Measurements from ENCODE around the gene TATDN2.

Gene TATDN2

DNA sequence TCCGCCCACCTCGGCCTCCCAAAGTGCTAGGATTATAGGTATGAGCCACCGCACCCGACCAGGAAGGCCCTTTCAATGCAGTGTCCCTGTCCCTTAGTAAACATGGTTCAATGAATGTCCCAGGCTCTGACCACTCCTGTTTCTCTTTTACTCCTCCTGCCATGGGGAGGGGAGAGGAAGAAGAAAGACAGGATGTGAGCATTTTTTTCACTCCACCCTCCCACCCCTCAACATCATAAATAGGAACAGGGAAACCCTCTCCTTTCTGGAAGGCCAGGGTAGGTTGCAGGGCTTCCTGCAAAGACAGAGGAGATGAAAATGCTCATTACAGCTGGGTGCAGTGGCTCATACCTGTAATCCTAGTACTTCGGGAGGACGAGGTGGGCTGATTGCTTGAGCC, 7.5 kb upstream of the TATDN2 start:
- Histone ChIP-seq H2BK15ac (ENCODE audit: low read length) (no peak overlapping the region), H3K4me2 (ENCODE audit: insufficient read depth, low read length, poor library complexity, severe bottlenecking) (no peak overlapping the region), H4K8ac (ENCODE audit: low read depth, low read length) (no peak overlapping the region), H4K91ac (ENCODE audit: low read depth, low read length, poor library complexity) (no peak overlapping the region), H3K4me1 (ENCODE audit: control insufficient read depth in 2 of 2, insufficient read depth in 1 of 2, low read depth in 1 of 2, low read length in 2 of 2) (no peaks in the 10 kb centered on the region), H3K14ac (ENCODE audit: low read length) (no peak overlapping the region), H3K27me3 (ENCODE audit: control insufficient read depth in 3 of 3, insufficient read depth in 3 of 3, low read depth in 1 of 3, low read length in 3 of 3) (no peaks in the 10 kb centered on the region), H3K9ac (ENCODE audit: low read depth, low read length, poor library complexity) (no peak overlapping the region), H3K4ac (ENCODE audit: low read length) (no peak overlapping the region), H3K18ac (ENCODE audit: low read length) (no peak overlapping the region), H3K27ac (replicated peaks; ENCODE audit: low read length) (no peak overlapping the region), H3K9me3 (replicated peaks in 1 of 2; ENCODE audit: control insufficient read depth in 2 of 2, insufficient read depth in 1 of 2, low read depth in 1 of 2, low read length in 2 of 2) (peaks cover 4 to 15% of the 10 kb centered on the region in 2 donors), H2BK120ac (ENCODE audit: low read depth, low read length) (no peak overlapping the region), H3K36me3 (replicated peaks in 1 of 2; ENCODE audit: control insufficient read depth in 2 of 2, insufficient read depth in 2 of 2, low read length in 2 of 2) (no peaks in the 10 kb centered on the region), H2AFZ (ENCODE audit: low read length) (no peak overlapping the region), H3K4me3 (ENCODE audit: low read length in 2 of 2) (no peak overlapping the region), H2BK5ac (ENCODE audit: low read length) (no peak overlapping the region), H2BK12ac (ENCODE audit: low read length) (no peak overlapping the region), H3K79me1 (ENCODE audit: low read depth, low read length) (no peaks in the 10 kb centered on the region), H3K23ac (ENCODE audit: low read depth, low read length, poor library complexity) (no peak overlapping the region), H2AK5ac (ENCODE audit: low read depth, low read length) (no peak overlapping the region)
- WGBS, 2 donors (ENCODE audit: extremely low coverage in 2 of 2, insufficient read length in 2 of 2, insufficient replicate concordance in 1 of 2): no CpG with 5 or more reads among the region's 6 CpGs
- DNase-seq (ENCODE audit: low spot score): no peak

DNA sequence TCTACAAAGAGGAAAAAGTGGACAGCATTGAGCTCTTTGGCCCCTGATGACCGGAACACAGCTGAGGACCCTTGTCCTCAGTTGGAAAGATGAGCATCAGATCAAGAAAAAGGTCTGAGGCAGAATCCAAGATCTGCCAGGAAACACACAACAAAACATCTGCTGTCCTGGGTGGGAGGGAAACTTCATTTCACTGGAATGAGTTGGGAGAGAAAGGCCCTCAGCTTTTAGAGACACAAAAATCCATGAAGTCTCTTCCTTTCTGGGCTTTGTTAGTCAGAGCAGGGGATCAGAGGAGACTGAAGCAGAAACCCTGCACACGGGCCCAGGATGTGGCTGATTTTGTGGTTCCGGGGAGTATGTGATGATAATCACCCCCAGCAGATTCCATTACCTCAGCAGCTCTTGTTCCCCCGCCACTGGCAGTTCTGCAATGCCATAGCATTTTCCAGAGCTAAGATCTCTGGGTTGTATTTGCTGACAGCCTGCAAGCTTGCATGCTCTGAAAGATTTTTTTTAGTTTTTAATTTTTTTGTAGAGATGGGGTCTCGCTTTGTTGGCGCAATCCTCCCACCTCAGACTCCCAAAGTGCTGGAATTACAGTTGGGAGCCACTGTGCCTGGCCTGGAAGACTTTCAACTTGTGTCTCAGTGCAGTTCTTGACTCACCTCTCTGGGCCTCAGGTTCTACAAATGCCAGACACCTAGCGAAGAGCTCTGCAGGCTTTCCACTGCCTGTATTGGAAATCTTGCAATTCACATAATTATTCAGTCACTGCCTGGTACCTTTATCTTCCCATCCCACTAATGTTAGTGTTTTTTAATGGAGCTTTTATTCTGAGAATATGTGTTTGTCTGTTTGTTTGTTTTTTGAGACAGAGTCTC, 5.8 kb upstream of the TATDN2 start:
- H4K8ac ChIP-seq (ENCODE audit: low read depth, low read length): no peak overlapping the region
- no peak overlapping the region for H2BK12ac ChIP-seq (ENCODE audit: low read length)
- no peak overlapping the region for H3K4me3 ChIP-seq (ENCODE audit: low read length in 2 of 2)
- H2AFZ ChIP-seq (ENCODE audit: low read length): peak overlapping the region; percentile 53
- no peak overlapping the region for H3K14ac ChIP-seq (ENCODE audit: low read length)
- no peak overlapping the region for H3K18ac ChIP-seq (ENCODE audit: low read length)
- no peaks in the 10 kb centered on the region for H3K27me3 ChIP-seq (ENCODE audit: control insufficient read depth in 3 of 3, insufficient read depth in 3 of 3, low read depth in 1 of 3, low read length in 3 of 3)
- peaks cover 3 to 15% of the 10 kb centered on the region in 2 donors for H3K9me3 ChIP-seq (replicated peaks in 1 of 2; ENCODE audit: control insufficient read depth in 2 of 2, insufficient read depth in 1 of 2, low read depth in 1 of 2, low read length in 2 of 2)
- H3K4ac ChIP-seq (ENCODE audit: low read length): no peak overlapping the region
- H3K36me3 ChIP-seq (replicated peaks in 1 of 2; ENCODE audit: control insufficient read depth in 2 of 2, insufficient read depth in 2 of 2, low read length in 2 of 2): no peaks in the 10 kb centered on the region
- no peak overlapping the region for H2BK15ac ChIP-seq (ENCODE audit: low read length)
- DNase-seq (ENCODE audit: low spot score): no peak
- no peak overlapping the region for H2AK5ac ChIP-seq (ENCODE audit: low read depth, low read length)
- no peak overlapping the region for H3K4me2 ChIP-seq (ENCODE audit: insufficient read depth, low read length, poor library complexity, severe bottlenecking)
- H3K4me1 ChIP-seq (ENCODE audit: control insufficient read depth in 2 of 2, insufficient read depth in 1 of 2, low read depth in 1 of 2, low read length in 2 of 2): no peaks in the 10 kb centered on the region
- H3K9ac ChIP-seq (ENCODE audit: low read depth, low read length, poor library complexity): no peak overlapping the region
- H3K23ac ChIP-seq (ENCODE audit: low read depth, low read length, poor library complexity): no peak overlapping the region
- H3K79me1 ChIP-seq (ENCODE audit: low read depth, low read length): no peaks in the 10 kb centered on the region
- no peak overlapping the region for H4K91ac ChIP-seq (ENCODE audit: low read depth, low read length, poor library complexity)
- no CpG with 5 or more reads among the region's 7 CpGs for WGBS, 2 donors (ENCODE audit: extremely low coverage in 2 of 2, insufficient read length in 2 of 2, insufficient replicate concordance in 1 of 2)
- no peak overlapping the region for H3K27ac ChIP-seq (replicated peaks; ENCODE audit: low read length)
- H2BK120ac ChIP-seq (ENCODE audit: low read depth, low read length): no peak overlapping the region
- no peak overlapping the region for H2BK5ac ChIP-seq (ENCODE audit: low read length)

DNA sequence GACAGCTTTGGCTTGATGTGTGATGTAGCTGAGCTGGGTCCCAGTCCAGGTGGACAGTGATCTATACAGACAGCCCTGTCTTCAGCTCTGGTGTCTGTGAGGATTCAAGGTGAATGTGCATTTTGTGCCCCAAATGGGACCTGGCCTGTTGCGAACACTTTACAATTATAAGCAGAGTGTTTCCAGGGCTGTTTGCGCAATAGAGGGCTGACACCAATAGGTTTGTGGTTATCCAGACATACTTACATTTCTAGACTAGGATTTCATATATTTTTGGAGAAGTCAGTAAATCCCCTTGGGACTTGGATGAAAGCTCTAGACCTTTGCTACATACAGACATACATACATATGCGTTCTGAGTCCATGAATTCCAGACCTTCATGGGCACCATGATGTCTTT, 4.2 kb upstream of the TATDN2 start:
- H3K18ac ChIP-seq (ENCODE audit: low read length): no peak overlapping the region
- DNase-seq (ENCODE audit: low spot score): no peak
- no peak overlapping the region for H3K14ac ChIP-seq (ENCODE audit: low read length)
- no peak overlapping the region for H4K8ac ChIP-seq (ENCODE audit: low read depth, low read length)
- H2BK12ac ChIP-seq (ENCODE audit: low read length): no peak overlapping the region
- no peak overlapping the region for H3K9ac ChIP-seq (ENCODE audit: low read depth, low read length, poor library complexity)
- no peaks in the 10 kb centered on the region for H3K36me3 ChIP-seq (replicated peaks in 1 of 2; ENCODE audit: control insufficient read depth in 2 of 2, insufficient read depth in 2 of 2, low read length in 2 of 2)
- H3K79me1 ChIP-seq (ENCODE audit: low read depth, low read length): peaks cover 2% of the 10 kb centered on the region
- H2BK15ac ChIP-seq (ENCODE audit: low read length): no peak overlapping the region
- H2BK120ac ChIP-seq (ENCODE audit: low read depth, low read length): no peak overlapping the region
- no peak overlapping the region for H3K4me2 ChIP-seq (ENCODE audit: insufficient read depth, low read length, poor library complexity, severe bottlenecking)
- no peak overlapping the region for H3K4ac ChIP-seq (ENCODE audit: low read length)
- no peak overlapping the region for H2AFZ ChIP-seq (ENCODE audit: low read length)
- H3K27ac ChIP-seq (replicated peaks; ENCODE audit: low read length): no peak overlapping the region
- WGBS, 2 donors (ENCODE audit: extremely low coverage in 2 of 2, insufficient read length in 2 of 2, insufficient replicate concordance in 1 of 2): no CpG with 5 or more reads among the region's 3 CpGs
- H3K4me1 ChIP-seq (ENCODE audit: control insufficient read depth in 2 of 2, insufficient read depth in 1 of 2, low read depth in 1 of 2, low read length in 2 of 2): peaks cover 0 to 2% of the 10 kb centered on the region in 2 donors
- H3K9me3 ChIP-seq (replicated peaks in 1 of 2; ENCODE audit: control insufficient read depth in 2 of 2, insufficient read depth in 1 of 2, low read depth in 1 of 2, low read length in 2 of 2): peaks cover 3 to 18% of the 10 kb centered on the region in 2 donors
- no peak overlapping the region for H2AK5ac ChIP-seq (ENCODE audit: low read depth, low read length)
- no peak overlapping the region for H3K23ac ChIP-seq (ENCODE audit: low read depth, low read length, poor library complexity)
- no peaks in the 10 kb centered on the region for H3K27me3 ChIP-seq (ENCODE audit: control insufficient read depth in 3 of 3, insufficient read depth in 3 of 3, low read depth in 1 of 3, low read length in 3 of 3)
- H2BK5ac ChIP-seq (ENCODE audit: low read length): no peak overlapping the region
- H4K91ac ChIP-seq (ENCODE audit: low read depth, low read length, poor library complexity): no peak overlapping the region
- no peak overlapping the region for H3K4me3 ChIP-seq (ENCODE audit: low read length in 2 of 2)

DNA sequence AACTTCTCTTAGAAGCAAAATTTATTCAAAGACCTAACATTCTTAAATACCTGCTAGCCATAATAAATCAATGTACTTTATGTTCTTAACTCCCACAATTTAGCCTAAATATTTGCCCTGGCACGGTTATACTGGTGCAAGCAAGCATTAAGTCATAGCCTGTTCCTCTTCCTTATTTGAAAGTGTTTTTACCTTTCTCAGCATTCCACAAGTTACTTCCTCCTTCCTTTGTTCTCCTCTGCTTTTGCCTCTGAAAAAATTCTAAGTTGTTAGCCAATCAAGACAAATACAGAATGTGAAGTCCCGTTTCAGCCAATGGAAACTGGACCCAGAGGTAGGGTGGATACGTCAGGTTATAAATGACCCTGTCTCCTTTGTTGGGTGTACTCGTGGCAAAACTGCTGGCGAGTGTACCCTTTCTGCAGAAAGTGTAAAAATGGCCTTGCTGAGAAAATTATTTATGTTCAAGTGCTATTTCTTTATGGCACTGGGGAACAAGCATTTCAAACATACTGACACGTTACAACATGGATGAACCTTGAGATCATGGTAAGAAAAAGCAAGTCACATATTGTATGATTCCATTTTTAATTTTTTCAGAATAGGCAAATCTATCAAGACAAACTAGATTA, 3.1 kb upstream of the TATDN2 start:
- Histone ChIP-seq H3K9me3 (replicated peaks in 1 of 2; ENCODE audit: control insufficient read depth in 2 of 2, insufficient read depth in 1 of 2, low read depth in 1 of 2, low read length in 2 of 2) (peaks cover 3 to 18% of the 10 kb centered on the region in 2 donors), H3K36me3 (replicated peaks in 1 of 2; ENCODE audit: control insufficient read depth in 2 of 2, insufficient read depth in 2 of 2, low read length in 2 of 2) (peaks cover 0 to 4% of the 10 kb centered on the region in 2 donors), H3K14ac (ENCODE audit: low read length) (no peak overlapping the region), H3K4ac (ENCODE audit: low read length) (no peak overlapping the region), H2BK5ac (ENCODE audit: low read length) (no peak overlapping the region), H2AFZ (ENCODE audit: low read length) (no peak overlapping the region), H3K4me1 (ENCODE audit: control insufficient read depth in 2 of 2, insufficient read depth in 1 of 2, low read depth in 1 of 2, low read length in 2 of 2) (peaks cover 0 to 4% of the 10 kb centered on the region in 2 donors), H3K9ac (ENCODE audit: low read depth, low read length, poor library complexity) (no peak overlapping the region), H3K27me3 (ENCODE audit: control insufficient read depth in 3 of 3, insufficient read depth in 3 of 3, low read depth in 1 of 3, low read length in 3 of 3) (no peaks in the 10 kb centered on the region), H3K4me2 (ENCODE audit: insufficient read depth, low read length, poor library complexity, severe bottlenecking) (no peak overlapping the region), H4K8ac (ENCODE audit: low read depth, low read length) (no peak overlapping the region), H3K79me1 (ENCODE audit: low read depth, low read length) (peaks cover 3% of the 10 kb centered on the region), H3K27ac (replicated peaks; ENCODE audit: low read length) (no peak overlapping the region), H4K91ac (ENCODE audit: low read depth, low read length, poor library complexity) (no peak overlapping the region), H3K23ac (ENCODE audit: low read depth, low read length, poor library complexity) (no peak overlapping the region), H2AK5ac (ENCODE audit: low read depth, low read length) (no peak overlapping the region), H2BK12ac (ENCODE audit: low read length) (no peak overlapping the region), H3K18ac (ENCODE audit: low read length) (no peak overlapping the region), H2BK120ac (ENCODE audit: low read depth, low read length) (no peak overlapping the region), H3K4me3 (ENCODE audit: low read length in 2 of 2) (no peak overlapping the region), H2BK15ac (ENCODE audit: low read length) (no peak overlapping the region)
- WGBS, 2 donors (ENCODE audit: extremely low coverage in 2 of 2, insufficient read length in 2 of 2, insufficient replicate concordance in 1 of 2): no CpG with 5 or more reads among the region's 6 CpGs
- no peak for DNase-seq (ENCODE audit: low spot score)

Measured in neuronal stem cell (in vitro differentiated cells).